ENCODE measurements around the gene KLHL1. TPM values are rescaled to one million over a fixed set of nuclear protein-coding genes. Genes with fewer than 3 reads are reported as not detected.
A peak's percentile ranks its signal among the peaks of the same experiment; 100 is the strongest.

The KLHL1 gene
- total RNA-seq, 2 donors from 2014 or later, result 0.15 TPM; not detected in 1

GRCh38 chr13:69921156-69921555 is 187.1 kb downstream of the KLHL1 start:
- no peak overlapping the region for H3K4me3 Mint-ChIP-seq
- H3K27ac ChIP-seq (ENCODE audit: low read depth, low read length), result peak overlapping the region; percentile 15
- H3K4me1 Mint-ChIP-seq, result peaks cover 10% of the 10 kb centered on the region
- peaks cover 6% of the 10 kb centered on the region for H3K9me3 Mint-ChIP-seq
- H3K9me3 ChIP-seq (ENCODE audit: control insufficient read depth, low read length), result peaks cover 7% of the 10 kb centered on the region
- no peaks in the 10 kb centered on the region for H3K36me3 ChIP-seq (ENCODE audit: control insufficient read depth, insufficient read depth, low read length)
- H3K9ac ChIP-seq (ENCODE audit: extremely low read depth, low read length, poor library complexity, severe bottlenecking), result no peak overlapping the region
- H3K4me1 ChIP-seq (ENCODE audit: control insufficient read depth, insufficient read depth, low read length), result peaks cover 6% of the 10 kb centered on the region
- no peaks in the 10 kb centered on the region for H3K36me3 Mint-ChIP-seq (ENCODE audit: low read depth)
- H3K27ac Mint-ChIP-seq, result no peak overlapping the region
- no peak for TF ChIP-seq CTCF (conservative IDR thresholded peaks at IDR 0.05)
- DNase-seq, result no peak
- no peak overlapping the region for H3K4me3 ChIP-seq (ENCODE audit: low read length)
- H3K27me3 ChIP-seq (ENCODE audit: control insufficient read depth, insufficient read depth, low read length, poor library complexity, severe bottlenecking), result no peaks in the 10 kb centered on the region
- WGBS, 2 experiments (ENCODE audit: insufficient coverage in 1 of 2, insufficient read length in 1 of 2), result 44% methylated on average over 1 of the region's 2 CpGs; no CpG with 5 or more reads in 1 of the 2 experiments
- H3K27me3 Mint-ChIP-seq (ENCODE audit: insufficient read depth), result no peaks in the 10 kb centered on the region

- Mint-ChIP-seq H3K36me3 (ENCODE audit: low read depth) (no peaks in the 10 kb centered on the region), H3K4me1 (peaks cover 23% of the 10 kb centered on the region), H3K9me3 (peaks cover 8% of the 10 kb centered on the region), H3K4me3 (no peak overlapping the region), H3K27ac (no peak overlapping the region), H3K27me3 (ENCODE audit: insufficient read depth) (no peaks in the 10 kb centered on the region)
- TF ChIP-seq CTCF (conservative IDR thresholded peaks at IDR 0.05), result no peak
- H3K27ac ChIP-seq (ENCODE audit: low read depth, low read length), result no peak overlapping the region
- peaks cover 9% of the 10 kb centered on the region for H3K4me1 ChIP-seq (ENCODE audit: control insufficient read depth, insufficient read depth, low read length)
- H3K9me3 ChIP-seq (ENCODE audit: control insufficient read depth, low read length), result peaks cover 4% of the 10 kb centered on the region
- H3K9ac ChIP-seq (ENCODE audit: extremely low read depth, low read length, poor library complexity, severe bottlenecking), result no peak overlapping the region
- no peaks in the 10 kb centered on the region for H3K36me3 ChIP-seq (ENCODE audit: control insufficient read depth, insufficient read depth, low read length)
- WGBS, 2 experiments (ENCODE audit: insufficient coverage in 1 of 2, insufficient read length in 1 of 2), result 40 to 60% methylated on average over 2 of the region's 2 CpGs
- H3K4me3 ChIP-seq (ENCODE audit: low read length), result no peak overlapping the region
- H3K27me3 ChIP-seq (ENCODE audit: control insufficient read depth, insufficient read depth, low read length, poor library complexity, severe bottlenecking), result no peaks in the 10 kb centered on the region
- DNase-seq, result peak; percentile 55
Measured at GRCh38 chr13:69912630-69913029, 195.6 kb downstream of the KLHL1 start.

GRCh38 chr13:69910800-69911199 is 197.5 kb downstream of the KLHL1 start:
- DNase-seq, result no peak
- H3K27ac Mint-ChIP-seq, result no peak overlapping the region
- Histone ChIP-seq H3K4me1 (ENCODE audit: control insufficient read depth, insufficient read depth, low read length) (peaks cover 9% of the 10 kb centered on the region), H3K4me3 (ENCODE audit: low read length) (no peak overlapping the region), H3K27ac (ENCODE audit: low read depth, low read length) (no peak overlapping the region), H3K36me3 (ENCODE audit: control insufficient read depth, insufficient read depth, low read length) (no peaks in the 10 kb centered on the region), H3K9me3 (ENCODE audit: control insufficient read depth, low read length) (no peaks in the 10 kb centered on the region), H3K27me3 (ENCODE audit: control insufficient read depth, insufficient read depth, low read length, poor library complexity, severe bottlenecking) (no peaks in the 10 kb centered on the region), H3K9ac (ENCODE audit: extremely low read depth, low read length, poor library complexity, severe bottlenecking) (no peak overlapping the region)
- TF ChIP-seq CTCF (conservative IDR thresholded peaks at IDR 0.05), result no peak
- no peak overlapping the region for H3K4me3 Mint-ChIP-seq
- H3K27me3 Mint-ChIP-seq (ENCODE audit: insufficient read depth), result no peaks in the 10 kb centered on the region
- no peaks in the 10 kb centered on the region for H3K36me3 Mint-ChIP-seq (ENCODE audit: low read depth)
- peaks cover 23% of the 10 kb centered on the region for H3K4me1 Mint-ChIP-seq
- H3K9me3 Mint-ChIP-seq, result peaks cover 4% of the 10 kb centered on the region

Data from endodermal cell (in vitro differentiated cells).